Activated CD4-positive, alpha-beta T cell treated with anti-CD3 and anti-CD28 coated beads for 24 hours (primary cell): ENCODE data around the gene MYCBPAP.

ENCODE experiments used
- DNase-seq, 2 donors: peaks; one replicate each; pipeline ENCODE4 v3.0.0-alpha.2; 2020; ENCODE audit warnings: low read depth in 2 of 2

Gene MYCBPAP

DNA sequence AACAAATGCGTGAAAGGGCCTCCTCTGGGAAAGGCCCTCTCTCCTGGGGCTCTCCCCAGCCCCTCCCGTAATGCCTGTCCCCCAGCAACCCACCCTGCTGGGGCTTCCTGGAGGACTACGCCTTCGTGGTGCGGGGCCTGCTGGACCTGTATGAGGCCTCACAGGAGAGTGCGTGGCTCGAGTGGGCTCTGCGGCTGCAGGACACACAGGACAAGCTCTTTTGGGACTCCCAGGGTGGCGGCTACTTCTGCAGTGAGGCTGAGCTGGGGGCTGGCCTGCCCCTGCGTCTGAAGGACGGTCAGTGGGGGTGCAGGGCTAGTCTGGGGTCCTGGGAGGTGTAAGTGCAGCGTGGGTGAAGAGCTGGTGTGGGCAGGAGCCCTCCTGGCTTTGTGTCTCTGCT, 43.6 kb downstream of the MYCBPAP start:
- no peak for DNase-seq

DNA sequence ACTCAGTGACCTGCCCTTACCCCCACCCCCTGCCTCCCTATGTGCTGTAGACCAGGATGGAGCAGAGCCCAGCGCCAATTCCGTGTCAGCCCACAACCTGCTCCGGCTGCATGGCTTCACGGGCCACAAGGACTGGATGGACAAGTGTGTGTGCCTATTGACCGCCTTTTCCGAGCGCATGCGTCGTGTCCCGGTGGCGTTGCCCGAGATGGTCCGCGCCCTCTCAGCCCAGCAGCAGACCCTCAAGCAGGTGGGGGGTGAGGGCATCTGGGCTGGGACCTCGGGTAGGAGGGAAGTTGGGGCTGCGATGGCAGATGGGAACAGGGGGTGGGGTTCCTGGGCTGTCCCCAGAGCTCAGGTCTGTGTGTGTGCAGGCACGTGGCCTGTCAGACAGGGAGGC, 46.0 kb downstream of the MYCBPAP start:
- no peak for DNase-seq

DNA sequence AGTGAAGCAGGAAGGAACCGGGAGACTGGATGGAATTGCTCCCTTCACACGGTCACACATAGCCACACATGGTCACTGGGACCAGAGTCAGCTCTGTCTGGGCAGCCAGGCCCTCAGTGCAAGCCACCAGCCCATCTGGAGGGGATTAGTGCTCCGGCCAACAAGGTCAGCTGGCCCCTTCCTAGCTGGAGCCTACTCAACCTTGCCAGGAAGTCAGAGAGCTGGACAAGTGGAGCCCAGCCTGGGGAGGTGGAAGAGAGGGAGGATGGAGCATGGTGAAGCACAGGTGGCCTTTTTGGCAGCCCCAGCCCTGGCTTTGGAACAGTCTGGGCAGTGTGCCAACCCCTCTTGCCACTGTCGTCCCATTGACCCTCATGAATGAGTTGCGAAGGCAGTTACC, 48.6 kb downstream of the MYCBPAP start:
- DNase-seq, result no peak

DNA sequence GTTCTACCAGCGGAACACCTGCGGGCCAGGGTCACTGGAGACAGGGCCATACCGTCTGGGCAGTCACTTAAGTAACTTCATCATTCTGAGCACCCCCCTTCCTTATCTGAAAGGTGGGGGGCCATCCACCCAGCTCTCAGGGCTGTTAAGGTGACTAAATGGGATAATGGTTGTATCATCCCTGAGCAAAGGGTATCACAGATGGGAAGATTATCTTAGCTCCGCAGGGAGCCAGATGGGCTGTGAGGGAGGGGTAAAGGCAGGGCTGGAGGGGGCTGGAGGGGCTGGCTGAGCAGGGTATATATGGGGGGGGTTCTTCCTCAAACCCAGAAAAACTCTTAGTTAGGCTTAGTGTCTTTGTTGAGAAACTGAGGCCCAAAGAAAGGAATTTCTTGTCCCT, 49.4 kb downstream of the MYCBPAP start:
- no peak for DNase-seq

DNA sequence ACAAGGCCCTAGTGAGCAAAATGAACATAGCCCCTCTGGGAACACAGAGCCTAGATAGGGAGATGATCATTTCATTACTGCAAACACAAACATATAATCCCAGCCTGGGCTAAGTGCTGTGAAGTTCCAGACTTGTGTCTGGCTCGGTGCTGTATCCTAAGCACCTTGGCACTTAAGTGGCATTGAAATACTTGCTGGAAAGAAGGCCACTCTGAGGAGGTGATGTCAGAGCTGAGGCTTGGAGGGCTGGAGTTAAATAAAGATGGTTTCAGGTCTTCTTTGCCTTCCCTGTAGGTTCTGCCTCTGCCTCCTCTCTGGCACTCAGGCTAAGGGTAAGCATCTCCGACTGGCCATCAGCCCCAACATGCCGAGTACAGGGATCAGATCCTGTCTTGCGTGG, 49.9 kb downstream of the MYCBPAP start:
- DNase-seq, result no peak

DNA sequence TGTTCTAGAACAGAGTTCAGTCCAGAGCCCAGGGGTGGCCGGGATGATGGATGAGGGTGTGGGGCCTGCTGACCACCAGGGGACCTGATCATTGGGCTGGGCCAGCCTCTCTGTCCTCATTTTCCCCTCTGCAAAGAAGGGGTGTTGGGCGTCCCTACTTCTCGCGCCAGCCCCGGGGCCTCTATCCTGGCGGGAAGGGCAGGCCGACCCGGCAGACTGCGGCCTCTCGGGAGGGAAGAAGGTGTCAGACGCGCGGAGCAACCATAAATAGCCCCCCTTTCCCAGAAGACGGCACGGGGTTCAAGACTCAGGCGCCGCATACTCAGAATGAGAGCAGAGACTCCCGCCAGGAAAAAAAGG, 50.3 kb downstream of the MYCBPAP start:
- DNase-seq, result no peak

DNA sequence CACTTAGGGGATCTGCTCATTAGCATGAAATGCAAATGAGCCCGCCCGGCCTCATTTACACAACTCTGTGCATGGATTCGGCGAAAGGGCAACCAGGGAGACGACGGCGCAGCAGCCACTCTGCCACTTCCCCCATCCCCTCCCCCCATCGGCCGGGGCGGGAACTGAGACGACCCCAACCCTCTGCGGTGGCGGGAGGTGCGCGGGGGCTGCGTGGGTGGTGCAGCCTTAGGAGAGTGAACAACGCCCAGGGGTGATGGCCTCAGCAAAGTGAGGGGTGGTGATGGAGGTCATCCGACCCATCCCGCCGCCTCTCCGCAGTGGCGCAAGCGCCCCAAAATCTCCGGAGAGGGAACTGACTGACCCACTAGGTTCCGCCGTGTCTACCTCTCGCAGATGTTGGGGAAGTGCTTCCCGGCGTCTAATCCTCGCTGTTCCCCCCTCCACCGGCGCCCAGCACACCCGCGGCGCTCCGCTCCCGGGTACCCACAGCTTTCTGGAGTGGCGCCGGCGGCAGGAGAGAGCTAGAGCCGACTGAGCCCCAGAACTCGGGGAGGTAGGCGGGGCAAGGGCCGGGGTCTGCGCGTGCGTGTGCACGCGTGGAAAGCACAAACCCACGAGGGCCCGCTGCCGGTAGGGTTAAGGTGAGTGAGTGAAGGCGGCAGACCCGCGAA, 50.8 kb downstream of the MYCBPAP start:
- no peak for DNase-seq

DNA sequence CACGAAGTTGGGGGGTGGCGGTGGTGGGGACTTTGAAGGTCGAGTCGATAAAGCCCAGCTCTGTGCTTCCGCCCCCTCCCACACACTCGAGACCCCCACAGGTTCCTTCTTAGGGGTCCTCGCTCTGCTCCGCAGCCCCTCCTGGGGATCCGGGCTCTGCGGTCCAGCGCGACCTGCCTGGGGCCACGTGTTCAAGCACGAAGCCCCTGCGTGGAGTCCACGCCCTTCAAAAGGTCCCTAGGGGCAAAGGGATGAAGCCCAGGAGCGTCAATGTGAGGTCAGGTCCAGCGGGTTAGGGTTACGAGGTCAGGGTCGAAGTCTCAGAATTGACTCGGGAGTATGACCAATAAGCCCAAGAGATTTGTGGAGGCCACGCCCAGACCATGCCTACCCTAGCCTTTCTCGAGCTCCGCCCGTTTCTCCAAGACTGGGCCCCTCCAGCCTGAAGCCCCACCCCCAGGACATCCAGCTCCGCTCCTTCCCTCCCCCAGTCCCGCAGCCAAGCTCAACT, 51.5 kb downstream of the MYCBPAP start:
- peak in 1 of 2 donors; percentile 33 for DNase-seq

DNA sequence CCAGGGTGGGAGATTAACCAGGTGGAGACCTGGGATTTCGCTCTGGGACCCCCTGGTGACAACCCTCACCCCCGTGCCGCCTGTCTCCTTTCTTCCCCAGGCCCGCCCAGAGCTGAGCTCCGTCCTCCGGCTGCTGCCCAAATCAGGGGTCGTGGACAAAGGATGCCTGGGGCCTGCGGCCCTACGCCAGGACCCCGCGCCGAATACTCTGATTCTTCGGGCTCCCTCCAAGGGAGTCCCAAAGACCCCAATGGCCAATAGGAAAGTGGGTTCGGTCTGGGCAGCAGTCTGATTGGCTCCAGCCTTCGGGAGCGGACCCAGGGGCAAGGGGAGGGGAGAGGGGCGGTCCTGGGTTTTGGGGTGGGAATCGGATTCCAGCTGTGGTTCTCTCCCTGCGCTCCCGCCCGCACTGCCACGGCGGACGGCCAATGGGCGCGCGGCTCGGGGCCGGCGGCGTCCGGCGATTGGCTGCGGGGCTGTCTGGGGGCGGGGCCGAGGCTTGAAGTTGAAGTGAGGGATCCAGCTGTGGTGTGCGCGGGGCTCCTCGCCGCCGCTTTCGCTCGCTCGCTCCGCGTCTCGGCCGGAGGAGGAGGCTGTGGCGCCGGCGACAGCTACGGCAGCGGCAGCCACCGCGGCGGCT, 52.1 kb downstream of the MYCBPAP start, which contains the start of gene CACNA1G:
Gene CACNA1G (plus strand): TSS at position 531 of the 640 bp plus-strand sequence. CDS start 745 bp downstream, outside the sequence.
- peak; percentile 73 to 87 for DNase-seq

DNA sequence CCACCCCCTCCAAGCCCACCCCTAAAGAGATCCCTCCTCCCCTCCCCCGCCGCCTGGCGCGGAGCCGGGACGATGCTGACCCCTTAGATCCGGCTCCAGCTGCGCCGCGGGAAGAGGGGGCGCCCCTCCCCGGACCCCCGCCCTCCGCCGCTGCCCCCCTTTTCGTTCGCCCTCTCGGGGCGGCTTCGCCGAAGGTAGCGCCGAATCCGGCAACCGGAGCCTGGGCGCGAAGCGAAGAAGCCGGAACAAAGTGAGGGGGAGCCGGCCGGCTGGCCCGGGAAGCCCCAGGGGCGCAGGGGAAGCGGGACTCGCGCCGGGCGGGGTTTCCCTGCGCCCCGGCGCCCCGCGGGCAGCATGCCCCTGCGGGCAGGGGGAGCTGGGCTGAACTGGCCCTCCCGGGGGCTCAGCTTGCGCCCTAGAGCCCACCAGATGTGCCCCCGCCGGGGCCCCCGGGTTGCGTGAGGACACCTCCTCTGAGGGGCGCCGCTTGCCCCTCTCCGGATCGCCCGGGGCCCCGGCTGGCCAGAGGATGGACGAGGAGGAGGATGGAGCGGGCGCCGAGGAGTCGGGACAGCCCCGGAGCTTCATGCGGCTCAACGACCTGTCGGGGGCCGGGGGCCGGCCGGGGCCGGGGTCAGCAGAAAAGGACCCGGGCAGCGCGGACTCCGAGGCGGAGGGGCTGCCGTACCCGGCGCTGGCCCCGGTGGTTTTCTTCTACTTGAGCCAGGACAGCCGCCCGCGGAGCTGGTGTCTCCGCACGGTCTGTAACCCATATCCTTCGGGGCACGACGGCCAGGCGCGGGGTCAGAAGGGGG, 52.9 kb downstream of the MYCBPAP start:
- DNase-seq, result no peak

DNA sequence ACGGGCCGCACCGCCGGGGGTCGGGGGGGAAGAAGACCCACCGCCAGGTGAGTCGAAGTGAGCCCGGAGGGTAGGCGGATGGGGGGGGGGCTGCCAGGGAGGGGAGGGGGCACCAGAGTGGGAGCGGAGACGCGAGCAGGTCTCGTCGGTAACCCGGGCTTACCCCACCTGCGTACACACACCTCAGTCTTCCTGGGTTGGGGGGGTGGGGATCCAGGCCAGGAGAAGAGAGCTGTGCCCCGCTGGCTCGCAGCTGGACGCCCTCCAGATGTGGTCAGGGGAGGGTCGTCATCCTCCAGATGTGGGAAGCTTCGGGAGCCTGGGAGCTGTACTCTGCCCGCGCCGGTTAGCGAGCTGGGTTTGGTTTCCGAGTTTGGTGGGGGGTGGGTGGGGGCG, 53.5 kb downstream of the MYCBPAP start:
- no peak for DNase-seq

DNA sequence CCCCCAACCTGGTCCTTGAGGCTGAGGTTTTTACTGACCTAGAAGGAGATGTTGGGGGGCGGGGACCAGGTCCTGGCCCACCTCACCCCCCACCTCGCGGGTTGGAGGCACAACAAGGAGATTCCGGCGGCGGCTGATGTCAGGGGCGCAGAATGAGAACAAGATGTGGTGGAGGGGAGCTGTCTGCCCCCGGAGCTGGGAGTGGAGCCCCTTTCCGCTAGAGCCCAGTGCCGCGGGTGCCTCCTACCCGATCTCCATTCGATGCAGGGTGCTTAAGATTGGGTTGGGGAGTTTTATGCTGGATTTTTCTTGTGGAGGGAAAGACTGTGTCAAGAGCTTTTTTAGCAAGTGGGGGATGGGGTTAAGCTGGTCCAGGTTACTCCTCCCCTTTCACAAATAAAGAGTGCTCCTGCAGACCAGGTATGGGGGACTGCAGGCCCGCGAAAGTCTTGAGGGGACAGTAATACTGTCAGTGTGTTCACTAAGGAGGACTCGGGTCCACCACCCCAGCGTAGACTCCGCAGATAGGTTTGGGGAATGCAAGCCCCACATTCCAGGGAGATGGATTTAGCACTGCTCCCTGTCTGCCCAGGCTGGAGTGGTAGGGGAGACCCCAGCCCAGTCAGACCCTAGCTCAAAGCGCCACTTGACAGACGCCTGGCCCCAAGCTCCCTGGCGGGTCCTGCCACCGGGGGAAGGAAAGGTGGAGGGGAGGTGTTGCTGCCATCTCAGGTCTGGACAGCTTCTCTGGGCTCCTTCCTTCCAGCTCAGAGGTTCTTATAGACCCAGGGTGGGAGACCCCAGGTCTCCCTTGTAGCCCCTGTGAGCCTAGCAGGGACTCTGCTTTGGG, 54.2 kb downstream of the MYCBPAP start:
- no peak for DNase-seq

DNA sequence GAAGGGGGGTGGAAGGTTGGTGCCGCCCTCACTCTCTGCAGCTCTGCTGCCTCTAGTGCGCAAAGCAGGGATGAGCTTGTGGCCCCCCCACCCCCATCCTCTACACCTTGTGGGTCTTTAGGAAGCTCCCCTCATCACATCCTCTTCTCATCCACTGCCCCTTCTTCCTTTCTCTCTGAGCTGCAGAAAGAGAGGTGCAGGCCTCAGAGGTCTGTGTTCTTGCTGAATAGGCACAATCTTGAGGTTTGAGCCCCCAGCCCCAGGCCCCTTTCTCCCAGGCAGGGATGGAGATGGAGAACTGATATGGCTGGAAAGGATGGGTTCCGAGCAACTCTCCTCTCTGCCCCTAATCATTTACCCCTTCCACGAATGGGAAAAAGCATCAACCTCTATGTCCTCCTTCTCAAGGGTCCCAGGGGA, 54.9 kb downstream of the MYCBPAP start:
- no peak for DNase-seq

DNA sequence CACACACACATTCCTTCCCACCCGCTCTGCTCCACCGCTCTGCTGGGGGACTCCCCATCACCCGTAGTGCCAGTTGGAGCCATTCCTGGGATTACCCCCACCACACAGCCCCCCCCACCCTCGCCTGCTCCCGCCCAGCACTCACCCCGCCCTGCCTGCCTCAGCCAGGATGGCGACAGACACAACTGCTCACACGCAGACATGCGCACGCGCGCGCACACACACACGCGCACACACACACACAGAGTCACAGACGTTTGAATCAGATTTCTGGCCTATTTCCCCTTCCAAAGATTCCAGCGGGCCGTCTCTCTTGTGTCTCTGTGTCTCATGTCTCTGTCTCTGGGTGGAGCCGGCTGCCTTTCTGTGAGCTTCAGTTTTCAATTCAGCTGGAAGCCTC, 56.7 kb downstream of the MYCBPAP start:
- DNase-seq, result no peak

DNA sequence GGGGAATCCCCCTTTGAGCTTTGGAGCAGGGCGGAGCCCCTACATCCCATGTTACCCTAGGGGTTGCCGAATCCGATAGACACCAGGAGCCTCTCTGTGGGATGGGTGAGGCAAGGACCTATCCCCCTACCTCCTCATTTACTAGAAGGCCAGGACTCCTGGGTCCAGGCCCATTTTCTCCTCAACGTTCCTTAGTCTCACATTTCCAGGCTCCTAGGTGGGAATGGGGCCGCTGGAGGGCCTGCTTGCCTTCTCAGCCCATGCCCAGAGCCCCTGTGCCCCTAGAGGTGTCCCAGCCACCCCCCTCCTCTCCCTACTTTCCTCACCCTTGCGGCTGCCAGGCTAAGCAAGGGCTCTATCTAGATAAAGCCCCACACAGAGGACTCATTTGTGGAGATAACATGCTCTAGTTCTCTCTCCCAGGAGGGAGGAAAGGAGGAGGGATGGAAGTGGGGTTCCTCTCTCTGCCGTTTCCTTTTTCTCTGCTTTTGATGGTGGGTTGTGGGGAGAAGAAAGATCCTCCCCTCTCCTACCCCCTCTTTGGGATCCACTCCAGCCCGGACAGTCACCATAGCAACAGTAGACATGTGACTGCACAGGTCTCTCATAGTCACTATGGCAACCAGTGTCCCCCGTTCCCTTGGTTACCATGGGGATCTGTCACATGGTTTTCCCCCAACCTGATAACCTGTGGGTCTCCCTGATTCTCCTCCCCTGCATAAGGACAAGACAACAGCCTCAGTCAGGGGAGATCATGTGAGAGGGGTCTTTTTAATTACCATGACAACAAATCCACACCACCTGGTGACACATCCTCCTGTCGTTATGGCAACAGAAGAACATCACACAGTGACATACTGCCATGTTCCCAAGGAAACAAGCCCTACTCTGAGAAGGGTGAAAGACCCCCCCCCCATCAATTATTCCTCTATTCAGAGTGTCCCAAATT, 57.4 kb downstream of the MYCBPAP start:
- DNase-seq, result no peak

DNA sequence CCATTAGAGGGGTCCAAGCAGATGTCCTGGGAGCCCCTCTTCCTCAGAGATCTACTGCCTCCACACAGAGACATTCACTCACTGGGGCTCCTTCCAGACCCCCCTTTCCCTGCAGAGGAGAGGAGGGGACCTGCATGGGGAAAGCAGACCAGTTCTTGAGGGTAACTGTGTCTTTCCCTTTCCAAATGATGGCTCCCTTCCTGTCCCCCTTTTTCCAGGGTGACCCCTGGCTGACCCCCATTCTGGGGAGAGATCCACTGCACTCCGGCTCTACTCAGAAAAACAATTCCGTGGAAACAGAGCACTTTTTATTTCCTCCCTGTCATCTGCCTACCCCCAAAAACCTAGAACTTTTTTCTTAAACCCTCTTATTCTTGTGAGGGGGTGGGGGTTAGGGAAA, 58.6 kb downstream of the MYCBPAP start:
- DNase-seq, result no peak

DNA sequence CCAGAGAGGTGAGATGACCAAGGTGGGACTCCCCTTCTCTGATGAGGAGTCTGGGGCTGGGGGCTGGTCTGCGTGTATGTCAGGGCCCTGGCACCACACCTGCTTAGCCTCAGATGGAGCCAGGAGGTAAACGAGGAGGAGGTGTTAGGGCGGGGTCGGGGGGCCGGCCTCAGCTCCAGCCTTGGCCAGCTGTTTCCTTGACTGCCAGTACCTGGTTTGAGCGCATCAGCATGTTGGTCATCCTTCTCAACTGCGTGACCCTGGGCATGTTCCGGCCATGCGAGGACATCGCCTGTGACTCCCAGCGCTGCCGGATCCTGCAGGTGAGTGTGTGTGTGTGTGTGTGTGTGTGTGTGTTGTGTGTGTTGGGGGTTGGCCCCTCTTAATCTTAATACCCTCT, 60.4 kb downstream of the MYCBPAP start:
- DNase-seq, result no peak

DNA sequence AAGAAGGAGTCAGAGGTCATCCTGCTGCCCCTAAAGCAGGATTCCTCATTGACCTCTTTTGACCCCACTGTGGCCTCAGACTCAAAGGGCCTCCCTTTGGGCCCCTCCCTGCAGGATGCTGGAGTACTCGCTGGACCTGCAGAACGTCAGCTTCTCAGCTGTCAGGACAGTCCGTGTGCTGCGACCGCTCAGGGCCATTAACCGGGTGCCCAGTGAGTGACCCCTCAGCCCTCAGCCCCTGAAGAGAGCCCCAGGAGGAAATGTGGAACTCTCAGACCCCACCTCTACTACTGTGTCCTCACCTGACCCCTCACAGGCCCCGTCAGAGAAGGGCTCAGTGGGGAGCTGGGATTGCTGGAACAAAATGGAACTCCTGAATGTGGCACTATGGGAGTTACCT, 61.4 kb downstream of the MYCBPAP start:
- DNase-seq, result no peak

DNA sequence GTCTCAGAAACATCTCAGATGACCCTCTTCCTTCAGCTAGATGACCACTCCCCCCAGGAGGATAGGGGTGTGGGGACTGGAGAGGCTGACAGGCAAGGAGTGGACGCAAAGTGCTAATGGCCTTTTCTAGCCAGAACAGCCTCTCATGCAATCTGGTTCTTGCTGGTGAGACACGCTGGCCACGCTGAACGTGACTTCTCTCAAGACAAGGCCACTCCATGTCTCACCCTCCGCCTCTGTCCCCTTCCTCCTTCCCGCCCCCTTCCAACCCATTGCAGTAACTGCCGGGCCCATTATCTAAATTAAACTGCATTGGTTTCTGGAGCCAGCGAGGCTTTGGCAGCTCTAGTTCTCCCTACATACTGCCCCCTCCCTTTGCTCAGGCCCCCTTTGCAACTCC, 61.8 kb downstream of the MYCBPAP start:
- no peak for DNase-seq

DNA sequence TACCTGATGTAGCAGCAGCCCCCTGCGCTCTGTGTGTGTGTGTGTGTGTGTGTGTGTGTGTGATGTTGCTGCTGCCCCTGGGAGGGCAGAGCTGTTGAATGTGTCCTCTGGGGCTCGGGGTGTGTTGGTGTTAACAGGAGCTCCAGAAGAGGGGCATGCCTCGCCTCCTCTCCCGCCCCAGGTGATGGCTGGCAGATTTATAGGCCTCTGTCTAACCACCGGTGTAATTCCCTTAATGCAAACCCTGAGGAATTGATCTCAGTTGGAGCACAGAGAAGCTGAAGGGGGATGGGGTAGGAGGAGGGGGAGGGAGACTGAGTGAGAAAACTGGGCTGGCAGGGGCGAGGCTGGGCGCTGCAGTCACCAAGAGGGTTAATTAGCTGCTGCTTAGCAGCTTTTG, 62.3 kb downstream of the MYCBPAP start:
- DNase-seq, result no peak

DNA sequence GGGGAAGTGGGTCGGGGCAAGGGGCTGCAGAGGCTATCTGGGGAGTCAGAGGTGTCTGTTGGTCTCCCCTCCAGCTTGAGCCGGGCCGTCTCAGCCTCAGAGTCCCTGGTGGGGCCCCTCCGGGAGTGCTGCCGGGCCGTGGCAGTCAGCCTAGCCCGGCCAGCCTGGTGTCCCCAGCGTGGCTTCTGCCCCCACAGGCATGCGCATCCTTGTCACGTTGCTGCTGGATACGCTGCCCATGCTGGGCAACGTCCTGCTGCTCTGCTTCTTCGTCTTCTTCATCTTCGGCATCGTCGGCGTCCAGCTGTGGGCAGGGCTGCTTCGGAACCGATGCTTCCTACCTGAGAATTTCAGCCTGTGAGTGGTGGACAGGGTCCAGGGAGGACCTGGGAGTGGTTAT, 63.4 kb downstream of the MYCBPAP start:
- DNase-seq, result no peak
